PC-3 (cell line): ENCODE measurements around the gene PLA2G2C. TPM values are rescaled to one million over a fixed set of nuclear protein-coding genes. Genes with fewer than 3 reads are reported as not detected.

Source experiments
- ATAC-seq: fragments of 200-7000 bp; cut with Tn5 transposase; 2 replicates; pipeline ENCODE4 v1.9.1; 2020; ENCODE audit warnings: mild to moderate bottlenecking, moderate library complexity
- BruUV-seq: library from RNA; stranded (reverse); fragments of 400-500 nt; replicated peaks from 2 replicates; lab custom pipeline; 2021; lab: Mats Ljungman, UMichigan
- CTCF ChIA-PET: fragments of 300-600 bp; sonication (Branson Sonifier 250); formaldehyde crosslinking; loops from one replicate; lab custom pipeline; 2022; ENCODE audit warnings: antibody characterized with exemption; lab: Charles Lee
- POLR2A ChIA-PET: fragments of 300-600 bp; sonication (Branson Sonifier 250); formaldehyde crosslinking; loops from one replicate; lab custom pipeline; 2022; ENCODE audit warnings: antibody characterized with exemption; ENCODE audit not compliant: unreplicated experiment; lab: Charles Lee
- DNase-seq: peaks from one replicate; pipeline ENCODE4 v3.0.0-alpha.2; 2015
- H2AFZ ChIP-seq: fragments of 300-600 bp; sonication (generic); 2 replicates; pipeline ENCODE4 v1.6.0; 2016; ENCODE audit warnings: antibody characterized with exemption, low read length
- H3F3A ChIP-seq: fragments of 300-600 bp; sonication (generic); one replicate; pipeline ENCODE4 v1.6.0; 2017; ENCODE audit warnings: antibody characterized with exemption, low read length, control low read depth, mild to moderate bottlenecking; ENCODE audit not compliant: unreplicated experiment
- H3K27ac ChIP-seq: fragments of 300-600 bp; sonication (generic); 2 replicates; pipeline ENCODE4 v1.5.1; 2016; ENCODE audit warnings: mild to moderate bottlenecking, low read length
- H3K27me3 ChIP-seq: fragments of 300-600 bp; sonication (generic); 2 replicates; pipeline ENCODE4 v1.6.1; 2016; ENCODE audit warnings: low read length, mixed read lengths
- H3K36me3 ChIP-seq: fragments of 300-600 bp; sonication (generic); 2 replicates; pipeline ENCODE4 v1.6.1; 2016; ENCODE audit warnings: low read depth, mixed run types, low read length, mixed read lengths
- H3K4me1 ChIP-seq: fragments of 300-600 bp; sonication (generic); 2 replicates; pipeline ENCODE4 v1.5.1; 2016; ENCODE audit warnings: low read length; ENCODE audit not compliant: insufficient read depth
- H3K4me2 ChIP-seq: fragments of 300-600 bp; sonication (generic); 2 replicates; pipeline ENCODE4 v1.6.0; 2016; ENCODE audit warnings: low read length
- H3K4me3 ChIP-seq: fragments of 300-600 bp; sonication (generic); 2 replicates; pipeline ENCODE4 v1.5.1; 2016; ENCODE audit warnings: mild to moderate bottlenecking, low read length, mixed read lengths
- H3K79me2 ChIP-seq: fragments of 300-600 bp; sonication (generic); 2 replicates; pipeline ENCODE4 v1.6.1; 2017; ENCODE audit warnings: low read length, mixed read lengths
- H3K9ac ChIP-seq: fragments of 300-600 bp; sonication (generic); 2 replicates; pipeline ENCODE4 v1.6.0; 2016; ENCODE audit warnings: mild to moderate bottlenecking, low read length
- H3K9me2 ChIP-seq: fragments of 300-600 bp; sonication (generic); replicated peaks from 2 replicates; pipeline ENCODE4 v1.6.1; 2016; ENCODE audit warnings: mixed run types, low read length, mixed read lengths
- H3K9me3 ChIP-seq: fragments of 300-600 bp; sonication (generic); 2 replicates; pipeline ENCODE4 v1.6.1; 2016; ENCODE audit warnings: low read length, mixed read lengths
- H4K20me1 ChIP-seq: fragments of 300-600 bp; sonication (generic); 2 replicates; pipeline ENCODE4 v1.6.1; 2016; ENCODE audit warnings: low read length, mixed read lengths
- EZH2 ChIP-seq: fragments of 300-600 bp; sonication (generic); IDR thresholded peaks from one replicate; pipeline ENCODE4 v1.6.1; 2017; ENCODE audit warnings: antibody characterized with exemption, mild to moderate bottlenecking, low read length; ENCODE audit not compliant: unreplicated experiment
- EZH2phosphoT487 ChIP-seq: fragments of 300-600 bp; sonication (generic); IDR thresholded peaks from 2 replicates; pipeline ENCODE4 v1.6.1; 2018; ENCODE audit warnings: mild to moderate bottlenecking, antibody characterized with exemption, low read length, borderline replicate concordance
- intact Hi-C: fragments of 100-400 bp; cut with micrococcal nuclease; formaldehyde crosslinking; loops from 2 replicates; pipeline ENCODE4 v1.9.0; 2023
- total RNA-seq: library from RNA; depleted of rRNA; stranded (reverse); fragments of >200 nt; gene quantifications from 2 replicates; pipeline ENCODE4 v1.2.3, GENCODE V29; 2014
- TF ChIP-seq, protein P1 (sequence below): fragments of 300-600 bp; sonication (generic); conservative IDR thresholded peaks from 2 replicates; pipeline ENCODE4 v1.5.1; 2017; ENCODE audit warnings: antibody characterized with exemption, low read depth, mild to moderate bottlenecking, low read length

Gene PLA2G2C
- total RNA-seq, 1 experiment from 2014 or later: not detected

DNA sequence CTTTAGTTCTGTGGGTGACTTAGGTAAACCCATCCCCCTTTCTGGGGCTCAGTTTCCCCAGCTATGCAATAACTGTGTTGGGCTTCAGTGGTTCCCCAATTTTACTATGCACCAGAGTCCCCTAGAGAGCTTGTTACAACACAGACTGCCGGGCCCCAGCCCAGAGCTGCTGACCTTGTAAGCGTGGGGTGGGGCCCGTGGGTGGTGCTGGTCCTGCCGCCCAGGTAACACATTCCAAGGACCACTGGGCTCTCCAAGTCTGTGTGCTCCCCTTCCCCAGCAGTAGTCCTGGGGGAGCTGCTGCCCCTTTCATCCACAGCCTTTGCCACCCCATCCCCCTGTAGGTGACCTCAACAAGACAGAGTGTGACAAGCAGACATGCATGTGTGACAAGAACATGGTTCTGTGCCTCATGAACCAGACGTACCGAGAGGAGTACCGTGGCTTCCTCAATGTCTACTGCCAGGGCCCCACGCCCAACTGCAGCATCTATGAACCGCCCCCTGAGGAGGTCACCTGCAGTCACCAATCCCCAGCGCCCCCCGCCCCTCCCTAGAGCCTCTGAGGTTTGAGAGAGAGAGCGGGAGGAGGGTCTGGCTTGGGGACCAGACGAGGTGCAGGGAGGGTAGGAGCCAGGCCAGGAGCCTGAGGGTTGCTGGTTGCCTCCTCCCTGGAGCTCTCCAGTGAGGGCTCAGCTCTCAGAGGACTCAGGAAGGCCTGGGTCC, 38.3 kb downstream of the PLA2G2C start:
- Histone ChIP-seq H2AFZ (no peak overlapping the region), H3K4me2 (no peak overlapping the region), H3K27ac (no peak overlapping the region), H3F3A (no peaks in the 10 kb centered on the region), H3K4me3 (no peak overlapping the region), H3K9me2 (no peaks in the 10 kb centered on the region), H3K9me3 (no peaks in the 10 kb centered on the region), H3K27me3 (no peaks in the 10 kb centered on the region), H3K4me1 (0 out of 2 replicates have a peak, but pooled peaks cover 5% of the 10 kb centered on the region), H4K20me1 (no peaks in the 10 kb centered on the region), H3K36me3 (no peaks in the 10 kb centered on the region), H3K79me2 (no peaks in the 10 kb centered on the region), H3K9ac (no peak overlapping the region)
- ChIA-PET CTCF (no interaction called here), POLR2A (no interaction called here)
- ATAC-seq (no peak), DNase-seq (no peak)
- no TSS peak for BruUV-seq
- intact Hi-C loops: no loop called here
- TF ChIP-seq EZH2phosphoT487: no peak
- TF ChIP-seq, protein P1, sequence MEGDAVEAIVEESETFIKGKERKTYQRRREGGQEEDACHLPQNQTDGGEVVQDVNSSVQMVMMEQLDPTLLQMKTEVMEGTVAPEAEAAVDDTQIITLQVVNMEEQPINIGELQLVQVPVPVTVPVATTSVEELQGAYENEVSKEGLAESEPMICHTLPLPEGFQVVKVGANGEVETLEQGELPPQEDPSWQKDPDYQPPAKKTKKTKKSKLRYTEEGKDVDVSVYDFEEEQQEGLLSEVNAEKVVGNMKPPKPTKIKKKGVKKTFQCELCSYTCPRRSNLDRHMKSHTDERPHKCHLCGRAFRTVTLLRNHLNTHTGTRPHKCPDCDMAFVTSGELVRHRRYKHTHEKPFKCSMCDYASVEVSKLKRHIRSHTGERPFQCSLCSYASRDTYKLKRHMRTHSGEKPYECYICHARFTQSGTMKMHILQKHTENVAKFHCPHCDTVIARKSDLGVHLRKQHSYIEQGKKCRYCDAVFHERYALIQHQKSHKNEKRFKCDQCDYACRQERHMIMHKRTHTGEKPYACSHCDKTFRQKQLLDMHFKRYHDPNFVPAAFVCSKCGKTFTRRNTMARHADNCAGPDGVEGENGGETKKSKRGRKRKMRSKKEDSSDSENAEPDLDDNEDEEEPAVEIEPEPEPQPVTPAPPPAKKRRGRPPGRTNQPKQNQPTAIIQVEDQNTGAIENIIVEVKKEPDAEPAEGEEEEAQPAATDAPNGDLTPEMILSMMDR: no peak
- no peak for TF ChIP-seq EZH2

DNA sequence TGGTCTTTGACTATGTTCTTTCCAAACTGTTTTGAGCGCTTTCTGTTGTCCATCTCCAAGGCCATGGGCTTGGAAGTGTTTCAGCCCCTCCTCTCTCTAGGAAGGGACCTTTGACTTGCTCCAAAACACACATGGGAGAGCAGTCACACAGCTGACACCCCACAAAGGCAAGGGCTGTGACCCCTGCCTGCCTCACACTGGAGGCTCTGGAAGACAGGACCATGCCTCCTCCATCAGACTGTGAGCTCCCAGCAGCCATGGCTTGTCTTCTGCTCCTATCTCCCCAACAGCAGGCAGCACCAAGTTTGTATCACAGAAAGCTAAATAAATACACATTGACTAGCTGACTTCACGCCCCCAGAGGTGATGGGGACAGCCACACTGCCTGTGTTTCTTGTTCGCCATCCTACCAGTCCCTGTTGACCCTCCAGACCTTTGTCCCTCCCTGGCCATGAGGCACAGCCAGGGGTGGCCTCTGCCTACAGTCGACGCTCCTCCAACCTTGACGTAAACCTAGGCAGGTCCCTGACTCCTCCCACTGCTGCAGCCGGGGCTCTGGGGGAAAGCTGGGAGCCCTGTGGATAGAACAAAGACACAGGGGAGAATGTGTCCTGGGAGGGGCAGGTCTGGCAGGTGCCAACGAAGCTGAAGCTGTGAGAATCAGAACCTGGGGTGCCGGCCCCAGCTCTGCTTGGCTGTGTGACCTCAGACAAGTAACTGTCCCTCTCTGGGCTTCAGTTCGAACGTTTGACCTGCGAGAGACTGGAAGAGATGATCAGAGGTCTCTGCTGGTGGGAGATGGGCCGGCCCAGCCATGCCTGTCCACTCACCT, 42.4 kb downstream of the PLA2G2C start:
- no peaks in the 10 kb centered on the region for H3K36me3 ChIP-seq
- H3K4me2 ChIP-seq: no peak overlapping the region
- no peak overlapping the region for H3K9ac ChIP-seq
- H3K9me3 ChIP-seq: no peaks in the 10 kb centered on the region
- ChIA-PET POLR2A (interaction anchor here (0.6 kb wide), 1 partner anchor 394 kb away, joined by 3 read pairs; no protein-coding TSS in a partner anchor), CTCF (no interaction called here)
- TF ChIP-seq EZH2 (no peak), EZH2phosphoT487 (no peak)
- TF ChIP-seq, protein P1: no peak
- H3F3A ChIP-seq: no peaks in the 10 kb centered on the region
- H3K4me3 ChIP-seq: no peak overlapping the region
- no peaks in the 10 kb centered on the region for H4K20me1 ChIP-seq
- H3K9me2 ChIP-seq: no peaks in the 10 kb centered on the region
- no TSS peak for BruUV-seq
- DNase-seq (no peak), ATAC-seq (no peak)
- H3K27ac ChIP-seq: no peak overlapping the region
- H3K79me2 ChIP-seq: no peaks in the 10 kb centered on the region
- H2AFZ ChIP-seq: no peak overlapping the region
- H3K27me3 ChIP-seq: no peaks in the 10 kb centered on the region
- H3K4me1 ChIP-seq: peaks cover 16% of the 10 kb centered on the region
- intact Hi-C loops: no loop called here
